ENCODE data around the gene MDGA2. TPM values are rescaled to one million over a fixed set of nuclear protein-coding genes. Genes with fewer than 3 reads are reported as not detected.
"Not testable (repeated sequence)": the region's sequence is repeated elsewhere in the genome, so short reads cannot be mapped to it uniquely, and the experiment has no call there.

Gene MDGA2
- total RNA-seq, 2 experiments from 2014 or later, result not detected

GRCh38 chr14:47353186-47353585 lies 322.2 kb downstream of the MDGA2 start:
- no peak for ATAC-seq
- no peaks in the 10 kb centered on the region for H3K27me3 Mint-ChIP-seq (ENCODE audit: low read depth)
- no peak overlapping the region for H3K27ac Mint-ChIP-seq
- no peaks in the 10 kb centered on the region for H3K36me3 Mint-ChIP-seq (ENCODE audit: low read depth)
- ChIA-PET CTCF (no interaction called here), POLR2A (no interaction called here)
- no peak for DNase-seq
- no peaks in the 10 kb centered on the region for H3K4me1 Mint-ChIP-seq (ENCODE audit: low read depth)
- H3K9me3 Mint-ChIP-seq (ENCODE audit: insufficient read depth), result peaks cover 8% of the 10 kb centered on the region
- H3K4me3 Mint-ChIP-seq, result no peak overlapping the region

GRCh38 chr14:47346849-47347248 lies 328.6 kb downstream of the MDGA2 start:
- Mint-ChIP-seq H3K9me3 (ENCODE audit: insufficient read depth) (no peaks in the 10 kb centered on the region), H3K27me3 (ENCODE audit: low read depth) (no peaks in the 10 kb centered on the region), H3K4me3 (no peak overlapping the region), H3K36me3 (ENCODE audit: low read depth) (no peaks in the 10 kb centered on the region), H3K27ac (no peak overlapping the region), H3K4me1 (ENCODE audit: low read depth) (no peaks in the 10 kb centered on the region)
- POLR2A ChIA-PET, result no interaction called here
- DNase-seq (no peak), ATAC-seq (no peak)
- CTCF ChIA-PET, result no interaction called here

- no peak overlapping the region for H3K27ac Mint-ChIP-seq
- no peak overlapping the region for H3K4me3 Mint-ChIP-seq
- POLR2A ChIA-PET, result no interaction called here
- DNase-seq, result no peak
- ATAC-seq, result no peak
- no peaks in the 10 kb centered on the region for H3K27me3 Mint-ChIP-seq (ENCODE audit: low read depth)
- H3K36me3 Mint-ChIP-seq (ENCODE audit: low read depth), result no peaks in the 10 kb centered on the region
- H3K9me3 Mint-ChIP-seq (ENCODE audit: insufficient read depth), result no peaks in the 10 kb centered on the region
- CTCF ChIA-PET, result no interaction called here
- no peaks in the 10 kb centered on the region for H3K4me1 Mint-ChIP-seq (ENCODE audit: low read depth)
Observed at GRCh38 chr14:47345016-47345415, 330.4 kb downstream of the MDGA2 start.

DNA sequence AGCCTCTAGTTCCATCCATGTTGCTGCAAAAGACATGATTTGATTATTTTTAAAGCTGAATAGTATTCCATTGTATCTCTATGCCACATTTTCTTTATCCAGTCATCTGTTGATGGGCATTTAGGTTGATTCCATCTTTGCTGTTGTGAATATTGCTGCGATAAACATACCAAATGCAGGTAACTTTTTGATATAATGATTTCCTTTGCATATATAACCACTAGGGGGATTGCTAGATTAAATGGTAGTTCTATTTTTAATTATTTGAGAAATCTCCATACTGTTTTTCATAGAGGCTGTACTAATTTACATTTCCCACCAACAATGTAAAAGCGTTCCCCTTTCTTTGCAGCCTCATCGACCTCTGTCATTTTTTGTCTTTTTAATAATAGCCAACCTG lies 342.5 kb downstream of the MDGA2 start:
- POLR2A ChIA-PET, result no interaction called here
- Mint-ChIP-seq H3K9me3 (ENCODE audit: insufficient read depth) (no peaks in the 10 kb centered on the region), H3K27ac (no peak overlapping the region), H3K4me3 (no peak overlapping the region), H3K36me3 (ENCODE audit: low read depth) (no peaks in the 10 kb centered on the region), H3K27me3 (ENCODE audit: low read depth) (no peaks in the 10 kb centered on the region), H3K4me1 (ENCODE audit: low read depth) (no peaks in the 10 kb centered on the region)
- CTCF ChIA-PET, result no interaction called here
- no peak for ATAC-seq
- DNase-seq, result no peak

- ChIA-PET POLR2A (no interaction called here), CTCF (no interaction called here)
- no peak for ATAC-seq
- Mint-ChIP-seq H3K27ac (no peak overlapping the region), H3K9me3 (ENCODE audit: insufficient read depth) (no peaks in the 10 kb centered on the region), H3K36me3 (ENCODE audit: low read depth) (no peaks in the 10 kb centered on the region), H3K4me1 (ENCODE audit: low read depth) (no peaks in the 10 kb centered on the region), H3K27me3 (ENCODE audit: low read depth) (no peaks in the 10 kb centered on the region), H3K4me3 (no peak overlapping the region)
- DNase-seq, result no peak
Observed at GRCh38 chr14:47332106-47332505, 343.3 kb downstream of the MDGA2 start.

DNA sequence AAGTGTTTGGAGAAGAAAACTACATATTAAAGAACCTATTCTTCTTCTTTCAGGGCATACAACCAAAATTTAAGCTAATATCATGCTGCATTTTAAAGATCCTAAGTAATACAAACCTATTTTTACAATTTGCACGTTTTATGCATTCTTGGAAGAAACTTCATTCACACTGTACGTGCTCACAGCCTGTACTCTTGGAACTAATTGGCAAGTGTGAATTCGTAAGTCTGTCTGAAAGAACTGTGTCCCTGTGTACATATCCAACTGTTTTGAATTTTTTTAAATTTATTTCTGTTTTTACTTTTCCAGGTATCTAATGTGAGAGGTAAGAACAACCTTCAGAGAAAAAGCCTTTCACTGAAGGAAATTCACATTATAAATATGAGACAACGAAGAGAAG lies 347.0 kb downstream of the MDGA2 start:
- H3K9me3 Mint-ChIP-seq (ENCODE audit: insufficient read depth), result peaks cover 5% of the 10 kb centered on the region
- CTCF ChIA-PET, result no interaction called here

DNA sequence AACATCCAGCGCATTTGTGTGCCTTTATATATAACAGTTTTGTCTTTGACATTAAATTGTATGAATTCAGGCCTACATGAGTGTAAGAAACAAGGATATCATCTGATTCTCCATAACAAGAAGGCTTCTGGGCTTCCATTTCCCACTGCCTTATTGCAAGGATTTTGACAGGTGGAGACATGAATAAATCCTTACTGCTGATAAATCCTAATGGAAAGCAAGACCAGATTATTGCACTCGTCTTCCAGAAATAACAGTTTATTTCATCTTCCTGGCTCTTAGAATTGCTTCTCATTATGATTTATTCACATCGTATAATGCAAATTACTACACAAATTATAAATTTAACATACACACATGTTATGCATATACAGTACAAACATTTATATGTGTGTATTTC lies 348.1 kb downstream of the MDGA2 start:
- Mint-ChIP-seq H3K27me3 (ENCODE audit: low read depth) (no peaks in the 10 kb centered on the region), H3K4me1 (ENCODE audit: low read depth) (no peaks in the 10 kb centered on the region), H3K27ac (no peak overlapping the region), H3K4me3 (no peak overlapping the region), H3K36me3 (ENCODE audit: low read depth) (no peaks in the 10 kb centered on the region), H3K9me3 (ENCODE audit: insufficient read depth) (peaks cover 5% of the 10 kb centered on the region)
- DNase-seq (no peak), ATAC-seq (no peak)
- ChIA-PET POLR2A (no interaction called here), CTCF (no interaction called here)

More for the DNA sequence above, 347.0 kb downstream of the MDGA2 start:
- DNase-seq (no peak), ATAC-seq (no peak)
- no peaks in the 10 kb centered on the region for H3K36me3 Mint-ChIP-seq (ENCODE audit: low read depth)
- no peak overlapping the region for H3K4me3 Mint-ChIP-seq
- no peaks in the 10 kb centered on the region for H3K27me3 Mint-ChIP-seq (ENCODE audit: low read depth)
- POLR2A ChIA-PET, result no interaction called here
- H3K4me1 Mint-ChIP-seq (ENCODE audit: low read depth), result no peaks in the 10 kb centered on the region
- H3K27ac Mint-ChIP-seq, result no peak overlapping the region

DNA sequence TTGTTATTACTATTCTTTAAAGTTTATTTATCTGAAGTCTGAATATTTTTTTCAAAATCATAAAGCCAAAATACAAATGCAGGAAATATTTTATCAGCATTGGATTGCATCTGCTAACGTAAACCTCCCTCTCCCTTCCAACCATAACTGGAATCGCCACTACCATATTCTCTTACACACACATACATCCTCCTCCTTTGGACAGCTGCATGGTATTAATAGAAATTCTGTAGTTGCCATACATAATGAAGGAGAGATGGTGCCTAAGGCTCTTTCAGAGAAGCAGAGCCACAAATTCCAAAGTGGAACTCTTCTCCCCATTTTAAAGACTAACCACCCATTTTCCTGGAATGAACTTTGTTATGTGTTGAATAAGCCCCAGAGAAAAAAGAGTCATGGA lies 352.7 kb downstream of the MDGA2 start:
- Mint-ChIP-seq H3K9me3 (ENCODE audit: insufficient read depth) (peaks cover 5% of the 10 kb centered on the region), H3K36me3 (ENCODE audit: low read depth) (no peaks in the 10 kb centered on the region), H3K27ac (no peak overlapping the region), H3K4me1 (ENCODE audit: low read depth) (no peaks in the 10 kb centered on the region), H3K4me3 (no peak overlapping the region), H3K27me3 (ENCODE audit: low read depth) (no peaks in the 10 kb centered on the region)
- ChIA-PET POLR2A (no interaction called here), CTCF (no interaction called here)
- no peak for DNase-seq
- ATAC-seq, result no peak

GRCh38 chr14:47302121-47302520 lies 373.3 kb downstream of the MDGA2 start:
- POLR2A ChIA-PET, result no interaction called here
- CTCF ChIA-PET, result no interaction called here
- H3K4me1 Mint-ChIP-seq (ENCODE audit: low read depth), result no peaks in the 10 kb centered on the region

DNA sequence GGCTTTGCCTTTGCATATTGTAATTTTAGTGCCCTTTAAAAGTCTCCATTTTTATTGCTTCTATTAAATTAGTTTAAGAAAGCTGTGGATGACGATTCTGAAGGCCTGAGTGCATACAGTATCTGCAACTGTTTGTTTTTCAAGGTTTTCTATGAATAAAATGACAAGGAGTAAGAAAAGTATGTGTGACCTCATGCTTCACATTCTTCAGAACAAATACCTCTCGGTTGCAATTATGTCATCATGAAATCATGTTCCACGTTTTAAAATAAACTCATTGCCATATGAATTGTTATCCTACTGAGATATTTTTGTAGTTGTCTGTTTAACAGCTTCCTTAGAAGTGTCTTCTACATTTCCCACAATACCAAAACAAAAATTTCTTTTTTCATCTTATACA lies 374.6 kb downstream of the MDGA2 start:
- DNase-seq (no peak), ATAC-seq (no peak)
- H3K27me3 Mint-ChIP-seq (ENCODE audit: low read depth), result no peaks in the 10 kb centered on the region
- no peak overlapping the region for H3K27ac Mint-ChIP-seq
- CTCF ChIA-PET, result no interaction called here
- H3K4me1 Mint-ChIP-seq (ENCODE audit: low read depth), result no peaks in the 10 kb centered on the region
- H3K36me3 Mint-ChIP-seq (ENCODE audit: low read depth), result no peaks in the 10 kb centered on the region
- POLR2A ChIA-PET, result no interaction called here
- no peaks in the 10 kb centered on the region for H3K9me3 Mint-ChIP-seq (ENCODE audit: insufficient read depth)
- H3K4me3 Mint-ChIP-seq, result no peak overlapping the region

More at GRCh38 chr14:47302121-47302520, 373.3 kb downstream of the MDGA2 start:
- DNase-seq (no peak), ATAC-seq (no peak)
- H3K27ac Mint-ChIP-seq, result no peak overlapping the region
- no peaks in the 10 kb centered on the region for H3K36me3 Mint-ChIP-seq (ENCODE audit: low read depth)
- H3K4me3 Mint-ChIP-seq, result no peak overlapping the region
- H3K9me3 Mint-ChIP-seq (ENCODE audit: insufficient read depth), result no peaks in the 10 kb centered on the region
- H3K27me3 Mint-ChIP-seq (ENCODE audit: low read depth), result no peaks in the 10 kb centered on the region

DNA sequence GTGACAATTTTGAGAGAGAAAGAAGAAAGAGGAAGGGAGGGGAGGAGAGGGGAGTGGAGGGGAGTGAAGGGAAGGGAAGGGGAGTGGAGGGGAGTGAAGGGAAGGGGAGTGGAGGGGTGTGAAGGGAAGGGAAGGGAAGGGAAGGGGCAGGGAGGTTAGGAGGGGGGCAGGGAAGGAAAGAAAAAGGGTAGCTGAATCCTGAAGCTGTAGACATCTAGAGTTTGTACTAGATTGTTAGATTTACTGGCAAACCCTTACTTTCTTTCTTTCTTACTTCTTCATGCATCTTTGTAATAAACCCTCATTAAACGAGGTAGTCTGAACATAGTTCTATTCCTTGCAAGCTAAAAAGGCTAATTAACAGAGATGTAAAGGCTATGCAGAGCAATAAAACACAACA lies 378.0 kb downstream of the MDGA2 start:
- DNase-seq, result no peak
- H3K9me3 Mint-ChIP-seq (ENCODE audit: insufficient read depth), result no peaks in the 10 kb centered on the region
- ATAC-seq, result no peak
- ChIA-PET CTCF (no interaction called here), POLR2A (no interaction called here)
- H3K4me3 Mint-ChIP-seq, result no peak overlapping the region
- no peaks in the 10 kb centered on the region for H3K27me3 Mint-ChIP-seq (ENCODE audit: low read depth)
- H3K27ac Mint-ChIP-seq, result no peak overlapping the region
- no peaks in the 10 kb centered on the region for H3K36me3 Mint-ChIP-seq (ENCODE audit: low read depth)
- H3K4me1 Mint-ChIP-seq (ENCODE audit: low read depth), result no peaks in the 10 kb centered on the region

DNA sequence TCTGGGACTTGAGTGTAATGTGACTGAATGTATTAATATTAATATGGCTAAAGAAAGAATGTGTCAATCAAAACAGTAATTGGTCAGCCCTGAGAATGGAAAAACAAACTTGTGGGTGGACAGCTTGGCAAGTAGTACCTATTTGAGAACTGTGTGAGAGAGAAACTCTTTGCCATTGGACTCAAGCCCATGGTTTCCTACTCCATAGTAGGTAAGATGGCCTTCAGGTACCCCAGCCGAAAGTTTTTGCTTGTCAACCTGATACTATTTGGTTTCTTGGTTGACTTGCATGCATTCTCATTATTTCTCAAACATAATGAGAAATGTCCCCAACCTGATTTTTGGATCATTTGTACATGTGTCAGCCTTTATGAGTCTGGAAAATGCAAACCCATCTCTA lies 391.1 kb downstream of the MDGA2 start:
- POLR2A ChIA-PET, result no interaction called here
- DNase-seq (no peak), ATAC-seq (no peak)
- Mint-ChIP-seq H3K9me3 (ENCODE audit: insufficient read depth) (no peaks in the 10 kb centered on the region), H3K4me1 (ENCODE audit: low read depth) (no peaks in the 10 kb centered on the region), H3K27ac (no peak overlapping the region), H3K4me3 (no peak overlapping the region), H3K27me3 (ENCODE audit: low read depth) (no peaks in the 10 kb centered on the region), H3K36me3 (ENCODE audit: low read depth) (no peaks in the 10 kb centered on the region)
- CTCF ChIA-PET, result no interaction called here

- DNase-seq; H3K4me1 Mint-ChIP-seq (ENCODE audit: low read depth); CTCF ChIA-PET: not testable (repeated sequence)
Observed at GRCh38 chr14:47281761-47282160, 393.6 kb downstream of the MDGA2 start.

More at GRCh38 chr14:47281761-47282160, 393.6 kb downstream of the MDGA2 start:
- H3K4me3 Mint-ChIP-seq; H3K9me3 Mint-ChIP-seq (ENCODE audit: insufficient read depth); POLR2A ChIA-PET; H3K27me3 Mint-ChIP-seq (ENCODE audit: low read depth); H3K36me3 Mint-ChIP-seq (ENCODE audit: low read depth); H3K27ac Mint-ChIP-seq; ATAC-seq: not testable (repeated sequence)
